ENCODE data around the gene CDH24.

DNA sequence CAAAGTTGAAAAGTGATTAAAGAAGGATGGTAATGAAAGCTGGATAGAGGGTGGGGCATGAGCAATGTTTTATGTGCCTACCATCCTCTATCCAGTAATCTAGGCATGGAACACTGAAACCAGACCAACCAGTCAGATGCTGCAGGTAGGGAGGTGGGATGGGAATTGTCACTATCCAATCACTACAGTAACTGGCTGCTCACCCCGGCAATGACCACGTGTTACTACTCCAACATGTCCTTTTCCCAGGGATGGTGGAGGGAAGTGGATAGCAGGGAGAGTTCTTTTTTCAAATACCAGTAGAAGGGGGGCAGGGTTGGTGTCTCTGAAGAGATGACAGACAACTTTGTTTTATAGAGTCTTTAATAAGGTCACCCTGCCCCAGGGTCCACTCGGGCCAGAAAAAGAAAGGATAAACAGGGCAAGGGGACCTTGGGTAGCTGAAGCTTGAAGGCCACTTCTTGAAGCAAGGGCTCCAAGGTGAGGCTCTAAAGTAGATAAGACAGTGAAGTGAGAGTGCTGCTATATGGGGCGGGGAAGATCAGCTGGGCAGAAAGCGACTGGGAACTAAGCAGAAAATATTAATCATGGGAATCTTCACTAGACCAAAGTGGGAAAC is 14.7 kb upstream of the CDH24 start:
- TF ChIP-seq, protein P1, sequence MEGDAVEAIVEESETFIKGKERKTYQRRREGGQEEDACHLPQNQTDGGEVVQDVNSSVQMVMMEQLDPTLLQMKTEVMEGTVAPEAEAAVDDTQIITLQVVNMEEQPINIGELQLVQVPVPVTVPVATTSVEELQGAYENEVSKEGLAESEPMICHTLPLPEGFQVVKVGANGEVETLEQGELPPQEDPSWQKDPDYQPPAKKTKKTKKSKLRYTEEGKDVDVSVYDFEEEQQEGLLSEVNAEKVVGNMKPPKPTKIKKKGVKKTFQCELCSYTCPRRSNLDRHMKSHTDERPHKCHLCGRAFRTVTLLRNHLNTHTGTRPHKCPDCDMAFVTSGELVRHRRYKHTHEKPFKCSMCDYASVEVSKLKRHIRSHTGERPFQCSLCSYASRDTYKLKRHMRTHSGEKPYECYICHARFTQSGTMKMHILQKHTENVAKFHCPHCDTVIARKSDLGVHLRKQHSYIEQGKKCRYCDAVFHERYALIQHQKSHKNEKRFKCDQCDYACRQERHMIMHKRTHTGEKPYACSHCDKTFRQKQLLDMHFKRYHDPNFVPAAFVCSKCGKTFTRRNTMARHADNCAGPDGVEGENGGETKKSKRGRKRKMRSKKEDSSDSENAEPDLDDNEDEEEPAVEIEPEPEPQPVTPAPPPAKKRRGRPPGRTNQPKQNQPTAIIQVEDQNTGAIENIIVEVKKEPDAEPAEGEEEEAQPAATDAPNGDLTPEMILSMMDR (IDR thresholded peaks at IDR 0.05 in 8 of 11, conservative IDR thresholded peaks at IDR 0.05 in 3 of 11), result no peak
- no peak for TF ChIP-seq POLR2AphosphoS5 (IDR thresholded peaks at IDR 0.05)

Measured in spleen (tissue), 7 donors.